ENCODE data around the gene NCKAP5. TPM values are rescaled to one million over a fixed set of nuclear protein-coding genes. Genes with fewer than 3 reads are reported as not detected.

Gene NCKAP5
- total and polyA plus RNA-seq, 2 of the 8 experiments (the other 6 are each of a cell fraction or from before 2014, with no cell fraction given): 0.27 to 0.86 TPM

DNA sequence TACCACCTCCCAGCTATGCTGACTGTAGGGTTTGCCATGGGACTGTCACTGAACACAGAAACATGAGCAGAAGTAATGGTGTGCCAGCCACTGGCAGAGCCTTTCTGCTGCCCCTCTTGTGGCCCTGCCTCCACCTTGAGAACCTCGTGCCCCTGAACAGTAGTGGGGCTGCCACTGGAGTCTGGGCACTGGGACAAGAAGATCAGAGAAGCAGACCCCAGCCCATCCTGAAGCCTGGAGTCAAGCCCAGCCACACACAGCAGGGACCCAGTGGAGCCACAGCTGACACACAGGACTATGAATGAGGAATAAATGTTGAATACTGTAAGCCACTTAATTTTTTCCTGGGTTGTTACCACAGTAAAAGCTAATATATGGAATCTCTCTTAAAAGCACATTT, 159.6 kb downstream of the NCKAP5 start:
- H3K4me2 ChIP-seq (ENCODE audit: insufficient read depth in 1 of 2, low read depth in 2 of 2, low read length in 2 of 2): no peak overlapping the region
- H3K9ac ChIP-seq (replicated peaks in 1 of 4; ENCODE audit: extremely low read depth in 1 of 4, low read depth in 3 of 4, low read length in 3 of 4): no peak overlapping the region
- no peak overlapping the region for H2BK15ac ChIP-seq (ENCODE audit: low read length)
- H3K9me3 ChIP-seq (ENCODE audit: insufficient read depth in 2 of 2, low read depth in 1 of 2, low read length in 1 of 2): no peaks in the 10 kb centered on the region
- ChIA-PET POLR2A (ENCODE audit: partially characterized antibody) (no interaction called here), CTCF (ENCODE audit: partially characterized antibody) (no interaction called here)
- H3K27me3 ChIP-seq (replicated peaks in 1 of 4; ENCODE audit: control insufficient read depth in 3 of 4, extremely low read depth in 1 of 4, insufficient read depth in 3 of 4, low read length in 3 of 4): no peaks in the 10 kb centered on the region; a peak in 2 of 7 replicates
- no peak overlapping the region for H3K4me3 ChIP-seq (ENCODE audit: extremely low read depth in 1 of 4, insufficient read depth in 2 of 4, low read depth in 3 of 4, low read length in 4 of 4)
- WGBS, 2 experiments (ENCODE audit: extremely low coverage in 1 of 2, insufficient coverage in 1 of 2, insufficient read length in 1 of 2, insufficient replicate concordance in 2 of 2, low coverage in 1 of 2, low lambda C conversion rate in 2 of 2, missing lambda C conversion rate in 1 of 2): 82% methylated on average over 1 of the region's 1 CpG; no CpG with 5 or more reads in 1 of the 2 experiments
- no peak overlapping the region; the same call in 1 of the 2 replicates for H2AK5ac ChIP-seq (ENCODE audit: low read depth, low read length)
- no peak overlapping the region for H3K14ac ChIP-seq (ENCODE audit: insufficient read length)
- H3K4me1 ChIP-seq (replicated peaks in 1 of 4; ENCODE audit: control insufficient read depth in 3 of 4, insufficient read depth in 4 of 4, low read length in 3 of 4): no peaks in the 10 kb centered on the region; a peak in 1 of 7 replicates
- no peak overlapping the region for H2BK5ac ChIP-seq (ENCODE audit: low read depth, low read length)
- no peak overlapping the region for H3K56ac ChIP-seq (replicated peaks; ENCODE audit: insufficient read length, low read depth, low read length)
- H4K5ac ChIP-seq (ENCODE audit: insufficient read length, low read depth, low read length): no peak overlapping the region
- TF ChIP-seq, protein P1, sequence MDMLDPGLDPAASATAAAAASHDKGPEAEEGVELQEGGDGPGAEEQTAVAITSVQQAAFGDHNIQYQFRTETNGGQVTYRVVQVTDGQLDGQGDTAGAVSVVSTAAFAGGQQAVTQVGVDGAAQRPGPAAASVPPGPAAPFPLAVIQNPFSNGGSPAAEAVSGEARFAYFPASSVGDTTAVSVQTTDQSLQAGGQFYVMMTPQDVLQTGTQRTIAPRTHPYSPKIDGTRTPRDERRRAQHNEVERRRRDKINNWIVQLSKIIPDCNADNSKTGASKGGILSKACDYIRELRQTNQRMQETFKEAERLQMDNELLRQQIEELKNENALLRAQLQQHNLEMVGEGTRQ (IDR thresholded peaks at IDR 0.05; ENCODE audit: low read length): no peak
- TF ChIP-seq CTBP2 (IDR thresholded peaks at IDR 0.05; ENCODE audit: borderline replicate concordance, insufficient read depth, insufficient read length, low read length): no peak
- no peak overlapping the region for H2BK20ac ChIP-seq (ENCODE audit: low read length)
- H4K20me1 ChIP-seq (replicated peaks in 1 of 2; ENCODE audit: control insufficient read depth in 1 of 2, insufficient read depth in 2 of 2, low read length in 2 of 2): no peaks in the 10 kb centered on the region
- H3K36me3 ChIP-seq (ENCODE audit: control insufficient read depth in 2 of 4, insufficient read depth in 4 of 4, low read length in 3 of 4): no peaks in the 10 kb centered on the region
- no peak for DNase-seq (ENCODE audit: low read depth in 1 of 2, low spot score in 2 of 2)
- no peaks in the 10 kb centered on the region for H3K79me1 ChIP-seq (ENCODE audit: low read depth, low read length)
- no peaks in the 10 kb centered on the region for H3K23me2 ChIP-seq (ENCODE audit: low read depth, low read length)
- no peak overlapping the region for H3K18ac ChIP-seq (ENCODE audit: extremely low read depth, low read length)
- H2AFZ ChIP-seq (ENCODE audit: low read length): no peak overlapping the region
- no peak overlapping the region for H3K27ac ChIP-seq (ENCODE audit: low read depth, low read length)
- H3K4ac ChIP-seq (replicated peaks; ENCODE audit: insufficient read length, low read depth, low read length): no peak overlapping the region
- no peak overlapping the region for H4K8ac ChIP-seq (ENCODE audit: extremely low read depth, insufficient read depth, low read length)
- no peak for FAIRE-seq
- no peak overlapping the region for H4K91ac ChIP-seq (replicated peaks; ENCODE audit: insufficient read length, low read length)
- H2BK12ac ChIP-seq (ENCODE audit: low read depth, low read length): no peak overlapping the region
- no peaks in the 10 kb centered on the region for H3K79me2 ChIP-seq (ENCODE audit: control insufficient read depth in 1 of 2, insufficient read depth in 2 of 2, low read length in 2 of 2)
- H3K23ac ChIP-seq (ENCODE audit: insufficient read length): no peak overlapping the region
- H2BK120ac ChIP-seq (replicated peaks; ENCODE audit: low read depth, low read length): no peak overlapping the region
